ENCODE measurements around the gene STK11IP.

Gene STK11IP

GRCh38 chr2:219611866-219612576 lies 14.4 kb downstream of the STK11IP start:
- no peaks in the 10 kb centered on the region for H3K27me3 Mint-ChIP-seq (ENCODE audit: low read depth, poor library complexity)
- H3K36me3 Mint-ChIP-seq (ENCODE audit: low read depth) = peaks cover 18% of the 10 kb centered on the region
- DNase-seq = no peak
- no peaks in the 10 kb centered on the region for H3K9me3 Mint-ChIP-seq
- no peak for TF ChIP-seq CTCF (IDR thresholded peaks at IDR 0.05)
- H3K4me3 Mint-ChIP-seq = no peak overlapping the region
- peak overlapping the region; percentile 90 for H3K27ac Mint-ChIP-seq
- peaks cover 25% of the 10 kb centered on the region for H3K4me1 Mint-ChIP-seq

GRCh38 chr2:219612577-219613286 lies 15.1 kb downstream of the STK11IP start:
- Mint-ChIP-seq H3K27ac (peak overlapping the region; percentile 90), H3K4me1 (peaks cover 28% of the 10 kb centered on the region), H3K27me3 (ENCODE audit: low read depth, poor library complexity) (no peaks in the 10 kb centered on the region), H3K4me3 (no peak overlapping the region), H3K36me3 (ENCODE audit: low read depth) (peaks cover 14% of the 10 kb centered on the region), H3K9me3 (no peaks in the 10 kb centered on the region)
- TF ChIP-seq CTCF (IDR thresholded peaks at IDR 0.05) = no peak
- no peak for DNase-seq

DNA sequence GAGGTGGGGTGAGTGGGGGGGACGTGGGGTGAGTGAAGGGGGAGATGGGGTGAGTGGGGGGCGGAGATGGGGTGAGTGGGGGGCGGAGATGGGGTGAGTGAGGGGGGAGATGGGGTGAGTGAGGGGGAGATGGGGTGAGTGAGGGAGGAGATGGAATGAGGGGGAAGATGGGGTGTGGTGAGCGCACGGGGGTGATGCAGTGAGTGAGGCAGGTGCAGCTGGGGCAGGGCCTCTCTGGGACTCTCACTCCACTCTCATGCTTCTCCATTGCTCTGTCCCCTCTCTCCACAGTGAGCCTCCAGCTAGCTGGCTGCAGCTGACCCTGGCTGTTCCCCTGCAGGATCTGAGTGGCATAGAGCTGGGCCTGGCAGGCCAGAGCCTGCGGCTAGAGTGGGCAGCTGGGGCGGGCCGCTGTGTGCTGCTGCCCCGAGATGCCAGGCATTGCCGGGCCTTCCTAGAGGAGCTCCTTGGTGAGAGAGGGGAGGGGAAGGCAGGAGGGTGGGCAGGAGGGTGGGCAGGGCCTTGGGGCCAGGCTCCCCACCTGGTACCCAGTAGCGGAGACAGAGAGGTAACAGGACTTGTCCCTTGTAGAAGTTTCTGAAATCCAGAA lies 15.9 kb downstream of the STK11IP start:
- no peak for TF ChIP-seq CTCF (IDR thresholded peaks at IDR 0.05)
- Mint-ChIP-seq H3K9me3 (no peaks in the 10 kb centered on the region), H3K4me1 (peaks cover 28% of the 10 kb centered on the region), H3K27me3 (ENCODE audit: low read depth, poor library complexity) (no peaks in the 10 kb centered on the region), H3K27ac (no peak overlapping the region), H3K36me3 (ENCODE audit: low read depth) (peaks cover 14% of the 10 kb centered on the region), H3K4me3 (no peak overlapping the region)
- no peak for DNase-seq

GRCh38 chr2:219614076-219614860 lies 16.6 kb downstream of the STK11IP start:
- Mint-ChIP-seq H3K27me3 (ENCODE audit: low read depth, poor library complexity) (peaks cover 1% of the 10 kb centered on the region), H3K4me3 (no peak overlapping the region), H3K9me3 (no peaks in the 10 kb centered on the region), H3K36me3 (ENCODE audit: low read depth) (peaks cover 13% of the 10 kb centered on the region), H3K4me1 (peaks cover 28% of the 10 kb centered on the region), H3K27ac (no peak overlapping the region)
- TF ChIP-seq CTCF (IDR thresholded peaks at IDR 0.05) = no peak
- no peak for DNase-seq

DNA sequence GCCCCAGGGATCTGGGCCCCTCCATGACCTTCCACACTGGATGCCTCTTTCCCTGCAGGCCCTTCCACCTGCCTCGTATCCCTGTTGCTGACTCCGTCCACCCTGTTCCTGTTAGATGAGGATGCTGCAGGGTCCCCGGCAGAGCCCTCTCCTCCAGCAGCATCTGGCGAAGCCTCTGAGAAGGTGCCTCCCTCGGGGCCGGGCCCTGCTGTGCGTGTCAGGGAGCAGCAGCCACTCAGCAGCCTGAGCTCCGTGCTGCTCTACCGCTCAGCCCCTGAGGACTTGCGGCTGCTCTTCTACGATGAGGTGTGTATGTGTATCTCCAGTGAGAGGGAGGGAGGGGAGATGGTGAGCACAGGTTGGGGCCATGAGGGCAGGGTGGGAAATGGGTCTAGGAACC lies 17.4 kb downstream of the STK11IP start:
- no peak for TF ChIP-seq CTCF (IDR thresholded peaks at IDR 0.05)
- peak overlapping the region; percentile 60 for H3K27ac Mint-ChIP-seq
- peaks cover 8% of the 10 kb centered on the region for H3K36me3 Mint-ChIP-seq (ENCODE audit: low read depth)

More for the DNA sequence above, 17.4 kb downstream of the STK11IP start:
- Mint-ChIP-seq H3K9me3 (no peaks in the 10 kb centered on the region), H3K4me1 (peaks cover 28% of the 10 kb centered on the region), H3K4me3 (no peak overlapping the region), H3K27me3 (ENCODE audit: low read depth, poor library complexity) (peaks cover 5% of the 10 kb centered on the region)
- DNase-seq = no peak
